ENCODE measurements around the gene NBPF11. TPM values are rescaled to one million over a fixed set of nuclear protein-coding genes. Genes with fewer than 3 reads are reported as not detected.

NBPF11 gene, protein sequence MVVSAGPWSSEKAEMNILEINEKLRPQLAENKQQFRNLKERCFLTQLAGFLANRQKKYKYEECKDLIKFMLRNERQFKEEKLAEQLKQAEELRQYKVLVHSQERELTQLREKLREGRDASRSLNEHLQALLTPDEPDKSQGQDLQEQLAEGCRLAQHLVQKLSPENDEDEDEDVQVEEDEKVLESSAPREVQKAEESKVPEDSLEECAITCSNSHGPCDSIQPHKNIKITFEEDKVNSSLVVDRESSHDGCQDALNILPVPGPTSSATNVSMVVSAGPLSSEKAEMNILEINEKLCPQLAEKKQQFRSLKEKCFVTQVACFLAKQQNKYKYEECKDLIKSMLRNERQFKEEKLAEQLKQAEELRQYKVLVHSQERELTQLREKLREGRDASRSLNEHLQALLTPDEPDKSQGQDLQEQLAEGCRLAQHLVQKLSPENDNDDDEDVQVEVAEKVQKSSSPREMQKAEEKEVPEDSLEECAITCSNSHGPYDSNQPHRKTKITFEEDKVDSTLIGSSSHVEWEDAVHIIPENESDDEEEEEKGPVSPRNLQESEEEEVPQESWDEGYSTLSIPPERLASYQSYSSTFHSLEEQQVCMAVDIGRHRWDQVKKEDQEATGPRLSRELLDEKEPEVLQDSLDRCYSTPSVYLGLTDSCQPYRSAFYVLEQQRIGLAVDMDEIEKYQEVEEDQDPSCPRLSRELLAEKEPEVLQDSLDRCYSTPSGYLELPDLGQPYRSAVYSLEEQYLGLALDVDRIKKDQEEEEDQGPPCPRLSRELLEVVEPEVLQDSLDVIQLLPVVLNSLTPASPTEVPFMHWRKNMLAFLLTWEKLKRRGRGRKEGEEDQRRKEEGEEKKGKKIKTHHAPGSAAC
- total RNA-seq (2022; extraction: Qiagen RNA extraction), result 4.2 to 5.4 TPM (median 4.7 TPM) in 5 replicates

DNA sequence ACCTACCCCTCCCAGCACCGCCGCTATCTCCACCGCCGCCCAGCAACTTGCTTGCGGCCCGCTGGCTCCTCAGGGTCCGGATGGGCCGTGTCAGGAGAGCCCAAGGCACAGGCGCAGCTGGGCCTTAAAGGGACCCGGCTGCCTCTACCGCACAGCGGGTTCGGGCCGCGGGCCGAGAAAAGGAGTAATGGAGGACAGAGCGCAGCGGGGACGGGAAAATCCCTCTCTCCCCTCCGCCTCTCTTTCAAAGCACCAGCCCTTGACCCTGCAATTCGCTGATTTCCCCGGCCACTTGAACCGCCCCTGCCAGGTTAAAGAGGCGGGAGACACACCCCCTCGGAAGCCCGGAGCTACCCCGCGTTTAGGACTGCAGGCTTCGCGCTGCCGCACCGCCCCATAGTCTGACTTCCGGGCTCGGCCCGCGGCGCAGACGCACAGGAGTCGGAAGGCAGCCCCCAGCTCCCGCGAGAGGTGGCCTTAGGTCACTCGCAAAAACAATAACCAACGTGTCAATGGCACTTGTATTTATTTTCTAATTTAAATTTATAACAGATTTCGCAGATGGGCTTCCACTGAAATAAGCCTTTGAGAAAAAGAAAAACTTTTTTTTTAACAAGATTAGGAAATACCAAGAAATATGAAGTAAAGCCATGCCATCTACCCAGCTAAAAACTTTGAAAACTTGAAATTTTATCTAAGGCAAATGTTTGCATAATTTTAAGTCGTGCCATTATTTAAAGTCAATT, at the start of gene NBPF11:
NBPF11 (minus strand) TSS at position 371 of the 746 bp plus-strand sequence. CDS start 25,278 bp downstream, outside the sequence.

Other genes with a start within 250 kb of the NBPF11 start
- gene GJA8, start 249.5 kb downstream of the NBPF11 start, total RNA-seq (2022; extraction: Qiagen RNA extraction), result not detected in 5 replicates
- gene GPR89B, start 223.9 kb downstream of the NBPF11 start, total RNA-seq (2022; extraction: Qiagen RNA extraction), result 3.3 to 6.3 TPM (median 4.2 TPM) in 5 replicates

Data from A549 treated with Mapracorat at 1 μM for 4 hours (cell line).